GM23338 (cell line): ENCODE data around the gene CCDC178.
"Not testable (repeated sequence)": the region's sequence is repeated elsewhere in the genome, so short reads cannot be mapped to it uniquely, and the experiment has no call there.

Source experiments
- CREB1 ChIP-seq: fragments of 250-450 bp; sonication (Bioruptor Pico); IDR thresholded peaks from 2 replicates; pipeline ENCODE4 v1.5.0; 2020; ENCODE audit warnings: low read depth, mild to moderate bottlenecking, moderate library complexity
- CTCF ChIP-seq, 2 experiments: fragments of 200-600 bp in 1 of 2; sonication (generic) in 1 of 2; conservative IDR thresholded peaks; 2 replicates each; pipeline versions ENCODE4 v1.5.1 to v1.6.1; 2016 to 2017; ENCODE audit warnings: antibody characterized with exemption in 2 of 2, low read depth in 2 of 2, mild to moderate bottlenecking in 2 of 2, moderate library complexity in 1 of 2
- EZH2 ChIP-seq: fragments of 200-600 bp; sonication (generic); IDR thresholded peaks from one replicate; pipeline ENCODE4 v1.8.0; 2017; ENCODE audit warnings: antibody characterized with exemption, mild to moderate bottlenecking, low read depth; ENCODE audit not compliant: unreplicated experiment
- EZH2phosphoT487 ChIP-seq: fragments of 200-600 bp; sonication (generic); IDR thresholded peaks from one replicate; pipeline ENCODE4 v1.8.1; 2018; ENCODE audit warnings: antibody characterized with exemption; ENCODE audit not compliant: unreplicated experiment
- JUNB ChIP-seq: IDR thresholded peaks from one replicate; pipeline ENCODE4 v1.6.1; 2016; ENCODE audit warnings: antibody characterized with exemption; ENCODE audit not compliant: unreplicated experiment
- POLR2AphosphoS5 ChIP-seq: IDR thresholded peaks from 2 replicates; pipeline ENCODE4 v1.6.1; 2016; ENCODE audit warnings: antibody characterized with exemption, low read depth
- REST ChIP-seq: IDR thresholded peaks from one replicate; pipeline ENCODE4 v1.6.1; 2018; ENCODE audit warnings: antibody characterized with exemption; ENCODE audit not compliant: unreplicated experiment
- STAT1 ChIP-seq: IDR thresholded peaks from one replicate; pipeline ENCODE4 v1.6.1; 2016; ENCODE audit warnings: antibody characterized with exemption; ENCODE audit not compliant: unreplicated experiment
- ZNF114 ChIP-seq: fragments of 250-450 bp; sonication (Bioruptor Pico); IDR thresholded peaks from 2 replicates; pipeline ENCODE4 v1.5.0; 2020; ENCODE audit warnings: mild to moderate bottlenecking, moderate library complexity
- ZNF331 ChIP-seq: fragments of 250-450 bp; sonication (Bioruptor Pico); IDR thresholded peaks from 2 replicates; pipeline ENCODE4 v1.5.0; 2020; ENCODE audit warnings: low read depth, mild to moderate bottlenecking, moderate library complexity
- TF ChIP-seq, protein P1 (sequence below): IDR thresholded peaks from 2 replicates; pipeline ENCODE4 v1.6.1; 2016; ENCODE audit warnings: antibody characterized with exemption

- TF ChIP-seq CREB1 (CRISPR knock-in tag); CTCF (conservative IDR thresholded peaks at IDR 0.05; ENCODE audit: low read depth in 2 of 2); EZH2; EZH2phosphoT487; JUNB; REST; STAT1; POLR2AphosphoS5; ZNF331; ZNF114 (CRISPR knock-in tag): not testable (repeated sequence)
- TF ChIP-seq, protein P1, sequence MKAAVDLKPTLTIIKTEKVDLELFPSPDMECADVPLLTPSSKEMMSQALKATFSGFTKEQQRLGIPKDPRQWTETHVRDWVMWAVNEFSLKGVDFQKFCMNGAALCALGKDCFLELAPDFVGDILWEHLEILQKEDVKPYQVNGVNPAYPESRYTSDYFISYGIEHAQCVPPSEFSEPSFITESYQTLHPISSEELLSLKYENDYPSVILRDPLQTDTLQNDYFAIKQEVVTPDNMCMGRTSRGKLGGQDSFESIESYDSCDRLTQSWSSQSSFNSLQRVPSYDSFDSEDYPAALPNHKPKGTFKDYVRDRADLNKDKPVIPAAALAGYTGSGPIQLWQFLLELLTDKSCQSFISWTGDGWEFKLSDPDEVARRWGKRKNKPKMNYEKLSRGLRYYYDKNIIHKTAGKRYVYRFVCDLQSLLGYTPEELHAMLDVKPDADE: not testable (repeated sequence)
Measured at GRCh38 chr18:33398939-33399338, 41.6 kb downstream of the CCDC178 start.
